HG02763 (cell line): ENCODE results near the gene CREG1.

Experiments used
- ATAC-seq: cut with Tn5 transposase; IDR thresholded peaks from one replicate; pipeline ENCODE4 v1.9.1; 2021; ENCODE audit warnings: mild to moderate bottlenecking, moderate library complexity; ENCODE audit not compliant: unreplicated experiment

The CREG1 gene

DNA sequence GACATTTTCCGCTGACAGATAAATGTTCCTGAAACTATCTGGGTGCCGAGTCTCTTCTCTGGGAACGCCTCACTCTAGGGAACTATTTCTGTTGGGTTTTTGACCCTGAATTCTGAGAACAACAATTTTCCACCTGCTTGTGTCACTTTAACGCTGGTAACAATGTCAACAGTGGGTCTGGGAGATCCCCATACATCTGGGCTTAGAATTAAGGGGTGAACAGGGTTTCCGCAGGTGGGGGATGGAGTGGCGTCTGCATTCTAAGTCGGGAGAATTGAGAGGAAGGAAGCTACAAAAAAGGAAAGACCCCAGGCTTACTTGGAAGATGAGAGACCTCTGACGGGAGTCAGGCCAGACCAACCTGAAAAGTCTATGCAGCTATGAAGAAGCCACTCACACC is 44.0 kb downstream of the CREG1 start:
- no peak for ATAC-seq

DNA sequence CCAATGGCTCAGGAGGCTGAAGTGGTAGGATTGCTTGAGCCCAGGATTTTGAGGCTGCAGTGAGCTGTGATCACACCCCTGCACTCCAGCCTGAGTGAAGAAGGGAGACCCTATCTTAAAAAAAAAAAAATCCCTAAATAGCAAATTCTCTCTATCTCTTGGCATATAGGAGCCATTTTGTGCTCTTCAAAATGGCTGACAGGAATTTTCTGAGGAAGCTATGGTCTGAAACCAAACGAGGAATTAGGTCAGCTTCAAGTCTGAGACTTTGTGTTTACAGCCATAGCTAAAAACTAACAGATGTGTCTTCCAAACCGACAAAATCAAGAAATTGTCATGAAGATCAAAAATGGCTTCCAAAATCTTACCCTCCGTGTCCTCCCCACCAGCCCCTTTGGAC is 45.8 kb downstream of the CREG1 start:
- ATAC-seq, result no peak

DNA sequence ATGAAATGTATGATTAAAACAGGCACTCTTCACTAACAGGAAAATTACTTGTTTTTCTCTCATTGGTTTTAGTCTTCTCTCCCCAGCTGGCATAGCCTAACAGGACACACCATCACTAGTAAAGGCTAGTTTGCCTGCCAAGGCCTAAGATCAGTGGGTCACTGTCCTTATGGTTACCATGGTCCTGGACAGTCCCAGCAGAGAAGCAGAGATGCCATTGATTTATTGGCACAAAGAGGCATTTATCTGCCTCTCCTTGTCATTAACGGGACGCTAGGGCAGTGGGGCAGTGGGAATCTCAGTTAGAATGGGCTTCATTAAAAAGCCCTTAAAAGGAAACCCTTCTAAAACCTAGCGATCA is 49.1 kb downstream of the CREG1 start:
- ATAC-seq, result no peak

DNA sequence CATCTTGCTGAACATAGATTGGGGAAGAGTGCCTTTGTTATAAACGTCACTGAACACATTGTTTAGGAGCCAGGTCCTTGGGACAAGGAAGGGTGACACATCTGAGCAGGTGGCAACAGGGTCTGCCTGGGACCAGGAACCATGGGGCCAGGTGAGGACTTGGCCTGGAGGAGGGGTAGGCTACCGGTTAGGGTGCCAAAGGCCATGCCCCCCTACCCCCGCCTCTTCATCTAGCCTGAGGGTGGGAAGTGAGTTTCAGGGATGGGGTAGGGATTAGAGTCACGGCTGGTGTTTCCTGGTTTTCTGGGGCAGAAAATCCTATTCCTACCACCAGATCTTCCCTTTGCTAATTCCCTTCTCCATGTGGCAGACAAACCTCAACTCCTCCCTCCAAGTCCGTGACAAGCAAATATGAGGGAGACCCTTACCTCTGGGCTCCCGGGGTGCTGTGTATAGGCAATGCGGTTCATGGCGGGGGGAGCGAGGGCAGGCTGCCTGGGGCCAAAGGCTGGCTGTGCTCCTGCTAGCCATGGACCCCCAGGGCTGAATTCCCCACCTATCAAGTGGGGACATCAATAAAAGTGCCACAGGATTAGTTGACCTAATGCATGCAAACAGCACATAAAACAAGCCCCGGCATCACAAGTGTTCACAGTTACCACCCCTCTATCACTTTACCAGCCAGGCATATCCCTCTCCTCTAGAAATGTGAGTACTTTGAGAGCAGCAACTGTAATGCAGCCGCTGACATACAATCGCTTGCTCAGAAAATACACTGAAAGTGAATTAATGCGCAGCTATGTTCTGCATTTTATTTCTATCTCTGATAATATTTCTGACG is 49.7 kb downstream of the CREG1 start:
- no peak for ATAC-seq

DNA sequence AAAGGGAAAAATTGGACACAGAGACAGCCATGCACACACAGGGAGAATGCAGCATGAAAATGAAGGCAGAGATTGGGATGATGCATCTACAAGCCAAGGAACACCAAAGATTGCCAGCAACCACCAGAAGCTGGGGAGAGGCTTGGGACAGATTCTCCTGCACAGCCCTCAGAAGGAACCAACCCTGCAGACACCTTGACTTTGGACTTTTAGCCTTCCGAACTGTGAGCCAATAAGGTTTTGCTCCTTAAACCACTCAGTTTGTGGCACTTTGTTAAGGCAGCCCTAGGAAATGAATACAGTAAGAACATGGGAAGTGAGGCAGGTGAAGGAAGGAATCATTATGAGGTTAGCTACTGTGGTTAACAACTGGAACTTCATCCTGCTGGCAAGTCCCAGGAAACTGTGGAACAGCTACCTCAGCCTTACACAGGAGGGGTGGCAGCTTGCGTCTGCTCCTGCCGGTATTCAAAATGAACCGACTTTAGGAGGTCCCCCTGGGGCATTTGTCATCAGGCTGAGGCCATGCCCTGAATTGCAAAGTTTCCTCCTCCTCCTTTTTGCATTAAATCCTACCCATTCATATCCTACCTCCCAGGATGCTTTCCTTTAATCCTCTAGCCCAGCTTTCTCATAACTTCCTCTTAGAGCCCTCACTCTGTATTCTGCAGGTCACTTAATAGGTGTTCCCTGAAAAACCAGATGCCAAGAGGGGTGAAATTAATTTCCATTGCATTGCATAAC is 50.7 kb downstream of the CREG1 start:
- no peak for ATAC-seq

DNA sequence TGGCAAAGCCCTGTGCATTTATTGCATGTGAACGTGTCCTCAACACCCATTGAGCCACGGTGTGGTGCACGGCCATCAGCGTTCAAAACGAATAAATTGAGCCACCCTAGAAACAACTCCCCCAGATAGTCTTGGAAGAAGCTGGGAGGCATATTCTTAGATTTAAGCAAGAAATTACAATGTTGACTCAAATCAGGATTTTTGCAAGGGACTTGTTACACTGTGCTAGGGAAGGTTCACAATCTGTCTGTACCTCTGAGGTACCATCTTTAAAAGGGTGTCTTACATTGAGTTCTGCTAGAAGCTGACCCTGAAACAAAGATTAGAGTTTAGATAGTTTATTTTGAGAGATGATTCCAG is 51.4 kb downstream of the CREG1 start:
- ATAC-seq, result no peak

DNA sequence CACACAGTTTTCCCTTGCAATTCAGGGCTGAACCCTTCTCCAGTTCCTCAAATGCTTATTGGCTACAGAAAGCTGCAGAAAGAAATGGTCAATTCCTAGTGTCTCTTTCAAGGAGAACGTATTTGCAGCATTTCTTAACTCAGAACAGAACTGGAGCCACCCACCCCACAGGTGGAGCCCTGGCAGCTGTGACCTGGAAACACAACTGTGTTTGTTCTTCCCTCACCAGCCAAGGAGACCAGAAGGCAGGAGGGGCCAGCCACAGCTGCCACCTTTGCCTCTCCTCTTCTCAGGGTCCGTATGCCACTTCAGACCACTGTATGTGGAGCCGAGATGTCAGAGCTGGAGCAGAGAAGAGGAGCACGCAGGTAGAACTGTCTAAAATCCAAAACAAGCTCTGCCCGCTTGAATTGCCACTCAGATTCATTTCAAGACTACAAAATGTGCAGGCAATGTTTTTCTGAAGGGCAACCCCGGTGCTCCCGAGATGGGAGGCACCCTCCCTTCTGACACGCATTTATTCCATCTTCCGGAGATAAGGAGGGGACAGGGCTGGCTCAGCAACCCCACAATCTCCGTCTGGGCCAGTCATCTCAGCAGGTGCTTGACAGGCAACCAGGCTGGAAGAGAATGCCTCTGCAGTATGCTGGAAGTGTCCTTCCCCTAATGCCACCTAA is 51.9 kb downstream of the CREG1 start:
- no peak for ATAC-seq

DNA sequence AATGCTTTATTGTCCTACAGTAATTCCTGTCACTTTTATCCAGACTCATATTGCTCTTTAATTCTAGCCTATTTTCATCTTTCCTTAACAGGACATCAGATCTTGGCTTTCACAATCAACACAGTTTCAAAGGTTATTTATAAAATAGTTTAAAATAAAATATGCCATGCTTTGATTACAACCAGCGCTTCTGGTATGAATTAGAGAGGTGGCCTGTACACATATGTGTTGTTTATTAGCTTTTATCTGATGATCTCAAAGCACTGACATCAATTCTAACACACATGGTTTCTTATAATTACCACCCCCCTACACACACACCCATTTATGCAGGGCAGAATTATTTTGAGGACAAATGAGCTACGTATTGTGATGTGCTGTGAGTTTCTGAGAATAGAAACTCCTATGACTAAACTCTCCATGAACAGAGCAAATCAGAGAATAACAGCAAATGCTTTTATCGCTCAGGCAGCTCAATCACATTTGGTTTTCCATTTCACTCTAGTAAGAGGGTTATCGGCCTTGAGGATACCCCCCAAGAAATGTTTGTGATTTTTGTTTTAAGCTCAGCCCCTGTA is 53.2 kb downstream of the CREG1 start:
- no peak for ATAC-seq

DNA sequence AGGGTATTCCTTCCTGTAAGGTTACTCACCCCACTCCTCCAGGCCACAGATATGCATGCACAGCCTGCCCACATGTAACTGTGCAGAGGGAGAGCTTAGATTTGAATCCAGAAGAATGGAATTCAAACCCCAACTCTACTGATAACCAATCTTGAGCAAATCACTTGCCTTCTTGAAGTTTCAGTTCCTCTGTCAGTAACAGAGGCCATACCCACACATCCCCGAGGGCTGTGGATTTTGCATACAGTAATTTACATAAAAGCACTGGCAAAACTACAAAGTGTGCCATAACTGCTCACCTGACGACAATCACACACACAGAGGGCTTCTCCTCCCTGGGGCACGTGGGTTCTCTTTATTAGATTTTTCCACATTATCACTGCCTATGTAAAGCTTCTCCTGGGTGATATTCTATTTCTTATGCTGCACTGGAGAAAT is 53.9 kb downstream of the CREG1 start:
- ATAC-seq, result peak; percentile 97

DNA sequence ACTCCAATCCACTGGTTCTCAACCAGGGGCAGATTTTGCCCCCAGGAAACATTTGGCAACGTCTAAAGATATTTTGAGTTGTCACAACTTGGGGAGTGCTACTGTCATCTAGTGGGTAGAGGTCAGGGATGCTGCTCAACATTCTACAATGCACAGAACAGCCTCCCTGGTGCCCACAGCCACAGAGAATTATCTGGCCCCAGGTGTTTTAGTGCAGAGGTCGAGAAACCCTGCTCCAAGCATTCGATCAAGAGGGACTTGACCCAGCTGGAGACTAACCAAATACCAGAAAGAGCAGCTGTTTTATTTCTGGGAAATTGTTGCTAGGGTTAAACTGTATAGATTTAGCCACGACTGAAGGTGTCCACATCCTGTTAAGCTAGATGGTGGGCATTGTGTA is 54.5 kb downstream of the CREG1 start:
- ATAC-seq, result no peak

DNA sequence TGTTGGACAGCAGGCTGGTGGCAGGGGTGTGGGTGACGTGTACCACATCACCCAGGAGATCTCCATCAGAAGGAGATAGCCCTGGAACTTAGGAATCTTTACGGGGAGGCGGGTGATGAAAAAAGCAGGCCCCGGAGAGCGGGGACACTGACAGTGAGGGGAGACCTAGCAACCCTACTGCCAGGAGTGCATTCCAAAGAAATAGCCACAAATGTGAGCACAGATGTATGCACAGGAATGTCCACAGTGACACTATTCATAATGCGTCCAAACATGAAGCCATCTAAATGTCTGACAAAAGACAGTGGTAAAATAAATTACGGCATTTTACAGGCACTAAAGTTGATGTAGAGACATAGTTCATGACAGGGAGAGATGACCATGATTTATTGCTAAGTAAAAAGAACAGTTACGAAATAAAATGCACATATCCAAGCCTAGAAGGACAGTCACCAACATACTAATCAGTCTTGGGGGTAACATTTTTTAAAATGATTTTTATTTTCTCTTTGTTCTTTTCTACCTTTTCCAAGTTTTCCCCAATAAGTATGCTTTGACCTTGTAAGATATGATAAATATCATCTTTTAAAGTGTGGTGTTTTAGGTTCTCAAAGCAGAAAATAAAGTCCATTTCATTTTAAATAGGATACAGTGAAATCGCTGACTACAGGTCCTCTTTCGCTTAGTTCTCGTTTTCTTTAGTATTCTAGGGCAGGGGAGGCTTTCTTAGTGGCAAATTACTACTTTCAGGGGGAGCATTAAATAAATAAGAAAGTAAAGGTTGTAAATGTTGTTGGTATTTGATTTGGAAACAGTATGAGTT is 56.6 kb downstream of the CREG1 start:
- no peak for ATAC-seq

DNA sequence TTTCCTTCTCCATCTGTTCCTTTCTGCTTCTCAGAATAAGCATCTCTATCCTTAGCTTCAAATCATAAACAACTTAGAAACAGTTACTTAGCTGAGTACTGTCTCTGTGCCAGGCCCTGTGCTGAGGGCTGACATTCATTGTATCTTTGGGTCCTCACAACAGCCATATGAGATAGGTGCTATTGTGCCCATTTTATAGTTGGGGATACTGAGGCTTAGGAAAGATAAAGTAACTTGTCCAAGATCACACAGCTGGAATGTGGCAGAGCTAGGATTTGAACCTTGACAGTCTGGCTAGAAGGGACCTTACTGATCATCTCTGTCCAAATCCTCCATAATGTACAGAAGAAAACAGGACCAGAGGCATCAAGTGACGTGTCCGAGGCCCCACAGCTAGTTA is 60.2 kb downstream of the CREG1 start:
- ATAC-seq, result no peak

DNA sequence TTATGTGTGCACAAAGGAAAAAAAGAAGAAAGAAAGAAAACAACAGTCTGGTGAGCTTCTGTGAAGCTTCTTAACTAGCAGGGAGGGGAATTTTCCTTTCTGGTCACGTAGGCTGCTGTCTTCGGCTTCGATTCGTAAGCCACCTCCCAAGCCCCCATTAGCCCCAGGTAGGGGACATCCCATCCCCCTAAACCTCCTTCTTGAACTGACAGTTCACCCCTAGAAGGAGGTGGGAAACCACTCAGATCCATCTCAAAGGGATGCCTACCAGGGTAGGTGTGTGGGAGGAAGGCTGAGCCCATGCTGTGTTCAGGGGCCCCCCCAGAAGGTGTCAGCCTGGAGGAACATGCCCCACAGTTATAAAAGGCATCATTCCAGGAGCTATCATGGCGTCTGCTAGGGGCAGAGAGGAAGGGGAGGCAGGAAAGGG is 61.1 kb downstream of the CREG1 start:
- no peak for ATAC-seq

DNA sequence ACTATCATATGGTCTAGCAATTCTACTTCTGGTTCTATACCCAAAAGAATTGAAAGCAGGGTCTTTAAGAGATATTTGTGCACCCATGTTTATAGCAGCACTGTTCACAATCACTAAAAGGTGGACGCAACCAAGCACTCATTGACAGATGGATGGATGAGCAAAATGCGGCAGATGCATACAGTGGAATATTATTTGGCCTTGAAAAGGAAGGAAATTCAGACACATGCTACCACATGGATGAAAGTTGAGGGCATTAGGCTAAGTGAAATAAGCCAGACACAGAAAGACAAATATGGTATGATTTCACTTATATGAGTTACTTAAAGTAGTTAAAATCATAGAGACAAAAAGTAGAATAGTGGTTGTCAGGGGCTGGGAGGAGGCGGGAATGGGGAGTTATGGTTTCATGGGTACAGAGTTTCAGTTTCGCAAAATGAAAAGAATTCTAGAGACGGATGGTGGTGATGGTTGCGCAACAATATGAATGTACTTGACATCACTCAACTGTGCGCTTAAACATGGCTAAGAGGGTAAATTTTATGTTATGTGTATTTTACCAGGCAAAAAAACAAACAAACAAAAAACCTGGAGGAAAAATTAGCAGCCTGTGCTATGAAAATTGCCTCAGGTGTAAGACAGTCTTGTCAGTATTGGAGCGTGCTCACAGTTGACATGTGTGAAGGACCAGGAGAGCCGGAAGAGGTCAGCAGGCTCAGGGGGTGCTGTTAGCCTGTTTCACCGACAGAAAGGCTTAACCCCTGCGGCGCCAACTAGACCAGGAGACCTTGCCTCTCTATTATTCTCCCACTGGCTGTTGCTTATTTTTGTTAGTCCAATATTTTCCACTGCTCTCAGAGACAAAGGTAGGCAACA is 61.7 kb downstream of the CREG1 start:
- no peak for ATAC-seq
